Lower leg skin (tissue), 3 donors: ENCODE measurements around the gene LRRC25.

Experiments used
- POLR2A ChIP-seq, 2 donors: fragments of 450-650 bp; IDR thresholded peaks; one replicate each; pipeline ENCODE4 v1.6.1; 2016 to 2017; ENCODE audit warnings: antibody characterized with exemption in 2 of 2, mild to moderate bottlenecking in 1 of 2, moderate library complexity in 1 of 2
- TF ChIP-seq, protein P1 (sequence below), 3 donors: fragments of 450-650 bp; IDR thresholded peaks; one replicate each; pipeline ENCODE4 v1.5.1; 2016; ENCODE audit warnings: antibody characterized with exemption in 3 of 3, mild to moderate bottlenecking in 3 of 3, moderate library complexity in 2 of 3

- TF ChIP-seq, protein P1, sequence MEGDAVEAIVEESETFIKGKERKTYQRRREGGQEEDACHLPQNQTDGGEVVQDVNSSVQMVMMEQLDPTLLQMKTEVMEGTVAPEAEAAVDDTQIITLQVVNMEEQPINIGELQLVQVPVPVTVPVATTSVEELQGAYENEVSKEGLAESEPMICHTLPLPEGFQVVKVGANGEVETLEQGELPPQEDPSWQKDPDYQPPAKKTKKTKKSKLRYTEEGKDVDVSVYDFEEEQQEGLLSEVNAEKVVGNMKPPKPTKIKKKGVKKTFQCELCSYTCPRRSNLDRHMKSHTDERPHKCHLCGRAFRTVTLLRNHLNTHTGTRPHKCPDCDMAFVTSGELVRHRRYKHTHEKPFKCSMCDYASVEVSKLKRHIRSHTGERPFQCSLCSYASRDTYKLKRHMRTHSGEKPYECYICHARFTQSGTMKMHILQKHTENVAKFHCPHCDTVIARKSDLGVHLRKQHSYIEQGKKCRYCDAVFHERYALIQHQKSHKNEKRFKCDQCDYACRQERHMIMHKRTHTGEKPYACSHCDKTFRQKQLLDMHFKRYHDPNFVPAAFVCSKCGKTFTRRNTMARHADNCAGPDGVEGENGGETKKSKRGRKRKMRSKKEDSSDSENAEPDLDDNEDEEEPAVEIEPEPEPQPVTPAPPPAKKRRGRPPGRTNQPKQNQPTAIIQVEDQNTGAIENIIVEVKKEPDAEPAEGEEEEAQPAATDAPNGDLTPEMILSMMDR (IDR thresholded peaks at IDR 0.05) = no peak
- no peak for TF ChIP-seq POLR2A (IDR thresholded peaks at IDR 0.05)
These were observed 52.1 kb downstream of the LRRC25 start for GRCh38 chr19:18345296-18345695.
